HCT116 (cell line): ENCODE results near the gene TLX2. TPM values are rescaled to one million over a fixed set of nuclear protein-coding genes. Genes with fewer than 3 reads are reported as not detected.
A peak's percentile ranks its signal among the peaks of the same experiment; 100 is the strongest.

Experiments used
- ATAC-seq: fragments of 200-7000 bp; cut with Tn5 transposase; 2 replicates; pipeline ENCODE4 v1.9.1; 2020; ENCODE audit warnings: mild to moderate bottlenecking, moderate library complexity
- BruUV-seq: library from RNA; stranded (reverse); fragments of 400-500 nt; replicated peaks from 2 replicates; lab custom pipeline; 2021; lab: Mats Ljungman, UMichigan
- CTCF ChIA-PET: fragments of 300-600 bp; sonication (Branson Sonifier 250); formaldehyde crosslinking; loops from one replicate; lab custom pipeline; 2021; ENCODE audit warnings: antibody characterized with exemption; lab: Charles Lee
- POLR2A ChIA-PET: fragments of 300-600, 350-600 bp; sonication (Branson Sonifier 250); formaldehyde crosslinking; loops from one replicate; lab custom pipeline; 2021; ENCODE audit warnings: antibody characterized with exemption; lab: Charles Lee
- RAD21 ChIA-PET, 2 experiments: fragments of 300-600 bp; sonication (Branson Sonifier 250); formaldehyde crosslinking; loops; one replicate each; lab custom pipeline; 2023; ENCODE audit warnings: low total read pairs in 2 of 2; ENCODE audit not compliant: uncharacterized antibody in 2 of 2, unreplicated experiment in 2 of 2, low non-redundant PET in 1 of 2; lab: Charles Lee
- DNase-seq: peaks from one replicate; pipeline ENCODE4 v3.0.0-alpha.2; 2010; ENCODE audit warnings: low read depth, low spot score
- H2AFZ ChIP-seq: fragments of 200-600 bp; shearing (Covaris generic), sonication (generic); 2 replicates; pipeline ENCODE4 v1.6.1; 2017; ENCODE audit warnings: low read depth, mixed run types, mixed read lengths, antibody characterized with exemption, low read length; ENCODE audit not compliant: poor library complexity, severe bottlenecking
- H3K27ac ChIP-seq: 2 replicates; pipeline ENCODE4 v1.5.1; 2012; ENCODE audit warnings: low read depth, low read length
- H3K27me3 ChIP-seq: fragments of 200-600 bp; sonication (generic); 2 replicates; pipeline ENCODE4 v1.6.1; 2016; ENCODE audit warnings: mixed run types, low read length, mixed read lengths; ENCODE audit not compliant: insufficient read depth
- H3K36me3 ChIP-seq, 2 experiments: fragments of 200-500 bp in 1 of 2; fragments of 200-600 bp in 1 of 2; sonication (Bioruptor generic) in 1 of 2; sonication (generic) in 1 of 2; 2 replicates each; pipeline versions ENCODE4 v1.5.1 to v1.6.1; 2014 to 2016; ENCODE audit warnings: low read length in 2 of 2, inconsistent platforms in 1 of 2, mixed read lengths in 1 of 2, mixed run types in 1 of 2; ENCODE audit not compliant: insufficient read depth in 2 of 2, control insufficient read depth in 1 of 2
- H3K4me1 ChIP-seq, 2 experiments: fragments of 200-600 bp in 1 of 2; sonication (generic) in 1 of 2; 2 replicates each; pipeline versions ENCODE4 v1.5.1 to v1.6.1; 2012 to 2017; ENCODE audit warnings: low read length in 2 of 2, inconsistent platforms in 1 of 2, mild to moderate bottlenecking in 1 of 2, mixed read lengths in 1 of 2, mixed run types in 1 of 2, moderate library complexity in 1 of 2; ENCODE audit not compliant: insufficient read depth in 2 of 2, control insufficient read depth in 1 of 2
- H3K4me2 ChIP-seq: fragments of 200-600 bp; sonication (generic); 2 replicates; pipeline ENCODE4 v1.6.1; 2017; ENCODE audit warnings: mixed run types, low read length, mixed read lengths
- H3K4me3 ChIP-seq, 2 experiments: fragments of 200-600 bp in 1 of 2; sonication (generic) in 1 of 2; replicated peaks in 1 of 2; 2 replicates each; pipeline ENCODE4 v1.5.1; 2011 to 2016; ENCODE audit warnings: low read length in 2 of 2, control low read depth in 1 of 2, low read depth in 1 of 2, mild to moderate bottlenecking in 1 of 2, mixed read lengths in 1 of 2, mixed run types in 1 of 2
- H3K79me2 ChIP-seq: fragments of 200-600 bp; sonication (generic); 2 replicates; pipeline ENCODE4 v1.6.1; 2017; ENCODE audit warnings: mild to moderate bottlenecking, mixed run types, low read length, moderate library complexity, mixed read lengths; ENCODE audit not compliant: insufficient read depth
- H3K9ac ChIP-seq: fragments of 200-600 bp; sonication (generic); 2 replicates; pipeline ENCODE4 v1.6.1; 2016; ENCODE audit warnings: low read length, mixed read lengths
- H3K9me2 ChIP-seq: fragments of 200-600 bp; sonication (generic), shearing (Covaris generic); 2 replicates; pipeline ENCODE4 v1.6.1; 2017; ENCODE audit warnings: mixed run types, mild to moderate bottlenecking, moderate library complexity; ENCODE audit not compliant: insufficient read depth
- H3K9me3 ChIP-seq, 2 experiments: fragments of 200-500 bp in 1 of 2; fragments of 200-600 bp in 1 of 2; sonication (Bioruptor generic) in 1 of 2; sonication (generic) in 1 of 2; 2 replicates each; pipeline ENCODE4 v1.6.1; 2014 to 2017; ENCODE audit warnings: low read length in 2 of 2, mixed read lengths in 2 of 2, inconsistent platforms in 1 of 2, low read depth in 1 of 2, mild to moderate bottlenecking in 1 of 2, mixed run types in 1 of 2, moderate library complexity in 1 of 2; ENCODE audit not compliant: control insufficient read depth in 1 of 2, insufficient read depth in 1 of 2
- H4K20me1 ChIP-seq: fragments of 200-600 bp; sonication (generic), shearing (Covaris generic); 2 replicates; pipeline ENCODE4 v1.6.1; 2017; ENCODE audit warnings: mixed run types, mild to moderate bottlenecking, moderate library complexity; ENCODE audit not compliant: insufficient read depth
- CBX3 ChIP-seq: IDR thresholded peaks from 2 replicates; pipeline ENCODE4 v1.6.1; 2012; ENCODE audit warnings: low read depth
- CEBPB ChIP-seq: IDR thresholded peaks from 2 replicates; pipeline ENCODE4 v1.6.1; 2012; ENCODE audit warnings: low read depth
- EGR1 ChIP-seq: IDR thresholded peaks from 2 replicates; pipeline ENCODE4 v1.6.1; 2012; ENCODE audit warnings: low read depth
- ELF1 ChIP-seq: IDR thresholded peaks from 2 replicates; pipeline ENCODE4 v1.6.1; 2012; ENCODE audit warnings: low read depth, borderline replicate concordance
- EZH2 ChIP-seq: fragments of 200-600 bp; sonication (generic); IDR thresholded peaks from 2 replicates; pipeline ENCODE4 v1.6.1; 2017; ENCODE audit warnings: antibody characterized with exemption, mixed run types
- FOSL1 ChIP-seq: IDR thresholded peaks from 2 replicates; pipeline ENCODE4 v1.6.1; 2012; ENCODE audit warnings: low read depth
- POLR2A ChIP-seq: IDR thresholded peaks from 2 replicates; pipeline ENCODE4 v1.7.0; 2011; ENCODE audit warnings: borderline replicate concordance; ENCODE audit not compliant: insufficient read depth, insufficient read length; ENCODE audit errors: extremely low read depth
- POLR2AphosphoS5 ChIP-seq: IDR thresholded peaks from 2 replicates; pipeline ENCODE4 v1.6.1; 2011; ENCODE audit warnings: mild to moderate bottlenecking, low read depth, low read length, moderate library complexity
- SIN3A ChIP-seq: IDR thresholded peaks from 2 replicates; pipeline ENCODE4 v1.6.1; 2012; ENCODE audit warnings: low read depth
- SP1 ChIP-seq: IDR thresholded peaks from 2 replicates; pipeline ENCODE4 v1.6.1; 2012; ENCODE audit warnings: low read depth
- SRF ChIP-seq: IDR thresholded peaks from 2 replicates; pipeline ENCODE4 v1.6.1; 2012; ENCODE audit warnings: low read depth
- YY1 ChIP-seq: IDR thresholded peaks from 2 replicates; pipeline ENCODE4 v1.6.1; 2011; ENCODE audit warnings: low read length, low read depth, moderate library complexity, mild to moderate bottlenecking; ENCODE audit not compliant: insufficient replicate concordance; ENCODE audit errors: extremely low read depth
- ZFX ChIP-seq: fragments of 450-650 bp; IDR thresholded peaks from 2 replicates; pipeline ENCODE4 v1.6.1; 2017
- intact Hi-C: fragments of 100-400 bp; cut with micrococcal nuclease; formaldehyde crosslinking; loops from 2 replicates; pipeline ENCODE4 v1.10.0; 2022
- total RNA-seq: library from RNA; stranded (reverse); gene quantifications from one replicate; pipeline ENCODE4 v1.2.1, GENCODE V29; 2021; ENCODE audit not compliant: unreplicated experiment
- TF ChIP-seq, protein P1 (sequence below): IDR thresholded peaks from 2 replicates; pipeline ENCODE4 v1.6.1; 2012; ENCODE audit warnings: low read depth
- TF ChIP-seq, protein P2 (sequence below): IDR thresholded peaks from 2 replicates; pipeline ENCODE4 v1.6.1; 2011; ENCODE audit warnings: mild to moderate bottlenecking, low read length, moderate library complexity; ENCODE audit not compliant: insufficient replicate concordance; ENCODE audit errors: extremely low read depth
- TF ChIP-seq, protein P3 (sequence below): IDR thresholded peaks from 2 replicates; pipeline ENCODE4 v1.6.1; 2012
- TF ChIP-seq, protein P4 (sequence below), 3 experiments: fragments of 200-600 bp in 1 of 3; sonication (generic) in 1 of 3; IDR thresholded peaks in 2 of 3; conservative IDR thresholded peaks in 1 of 3; 2 replicates each; pipeline ENCODE4 v1.5.1; 2012 to 2017; ENCODE audit warnings: low read depth in 2 of 3, low read length in 2 of 3, antibody characterized with exemption in 1 of 3, borderline replicate concordance in 1 of 3, control low read depth in 1 of 3, mild to moderate bottlenecking in 1 of 3, mixed read lengths in 1 of 3, mixed run types in 1 of 3, moderate library complexity in 1 of 3; ENCODE audit not compliant: insufficient read depth in 1 of 3

The TLX2 gene
- total RNA-seq, 1 experiment from 2014 or later, result not detected

DNA sequence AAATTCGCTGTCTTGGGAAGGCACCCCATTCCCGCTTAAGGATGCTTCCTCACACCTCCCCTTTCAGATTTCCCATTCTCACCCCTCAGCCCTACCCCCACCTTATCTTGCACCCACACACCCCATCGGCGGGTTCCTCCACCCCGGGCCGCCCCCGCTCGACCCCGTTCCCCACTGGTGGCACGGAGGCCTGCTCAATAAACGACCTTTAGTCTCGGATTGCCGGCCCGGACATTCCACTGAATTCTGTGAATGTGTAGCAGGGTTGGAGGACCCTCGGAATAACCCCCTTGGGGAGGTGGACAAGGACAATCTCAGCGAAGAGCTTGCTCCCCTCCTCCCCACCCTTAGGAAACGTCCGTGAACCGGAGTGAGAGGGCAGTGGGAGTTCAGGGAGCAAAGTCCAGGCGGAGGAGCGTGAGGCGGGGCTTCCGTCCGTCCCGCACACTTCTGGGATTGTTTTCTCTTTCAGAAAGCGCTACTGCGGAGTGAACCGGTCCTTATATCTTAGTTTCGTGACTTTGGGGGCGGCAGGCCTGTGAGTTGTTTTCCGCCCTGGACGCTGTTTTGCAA is 12.0 kb upstream of the TLX2 start:
- Histone ChIP-seq H3K9ac (peak overlapping the region; percentile 85), H3K4me1 (peaks cover 24 to 53% of the 10 kb centered on the region in 2 experiments), H3K27me3 (no peaks in the 10 kb centered on the region), H3K36me3 (peaks cover 3 to 16% of the 10 kb centered on the region in 2 experiments; a peak in 2 of 4 replicates), H3K4me2 (peak overlapping the region; percentile 95), H3K4me3 (peak overlapping the region; percentile 83 to 89)
- BruUV-seq, result no TSS peak
- CTCF ChIA-PET, result no interaction called here
- intact Hi-C loops, result loop anchor here (2.0 kb wide), 1 partner anchor 19 kb away; the partner anchor contains the start of genes CCDC142 and TTC31
- TF ChIP-seq, protein P1, sequence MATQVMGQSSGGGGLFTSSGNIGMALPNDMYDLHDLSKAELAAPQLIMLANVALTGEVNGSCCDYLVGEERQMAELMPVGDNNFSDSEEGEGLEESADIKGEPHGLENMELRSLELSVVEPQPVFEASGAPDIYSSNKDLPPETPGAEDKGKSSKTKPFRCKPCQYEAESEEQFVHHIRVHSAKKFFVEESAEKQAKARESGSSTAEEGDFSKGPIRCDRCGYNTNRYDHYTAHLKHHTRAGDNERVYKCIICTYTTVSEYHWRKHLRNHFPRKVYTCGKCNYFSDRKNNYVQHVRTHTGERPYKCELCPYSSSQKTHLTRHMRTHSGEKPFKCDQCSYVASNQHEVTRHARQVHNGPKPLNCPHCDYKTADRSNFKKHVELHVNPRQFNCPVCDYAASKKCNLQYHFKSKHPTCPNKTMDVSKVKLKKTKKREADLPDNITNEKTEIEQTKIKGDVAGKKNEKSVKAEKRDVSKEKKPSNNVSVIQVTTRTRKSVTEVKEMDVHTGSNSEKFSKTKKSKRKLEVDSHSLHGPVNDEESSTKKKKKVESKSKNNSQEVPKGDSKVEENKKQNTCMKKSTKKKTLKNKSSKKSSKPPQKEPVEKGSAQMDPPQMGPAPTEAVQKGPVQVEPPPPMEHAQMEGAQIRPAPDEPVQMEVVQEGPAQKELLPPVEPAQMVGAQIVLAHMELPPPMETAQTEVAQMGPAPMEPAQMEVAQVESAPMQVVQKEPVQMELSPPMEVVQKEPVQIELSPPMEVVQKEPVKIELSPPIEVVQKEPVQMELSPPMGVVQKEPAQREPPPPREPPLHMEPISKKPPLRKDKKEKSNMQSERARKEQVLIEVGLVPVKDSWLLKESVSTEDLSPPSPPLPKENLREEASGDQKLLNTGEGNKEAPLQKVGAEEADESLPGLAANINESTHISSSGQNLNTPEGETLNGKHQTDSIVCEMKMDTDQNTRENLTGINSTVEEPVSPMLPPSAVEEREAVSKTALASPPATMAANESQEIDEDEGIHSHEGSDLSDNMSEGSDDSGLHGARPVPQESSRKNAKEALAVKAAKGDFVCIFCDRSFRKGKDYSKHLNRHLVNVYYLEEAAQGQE, result no peak
- TF ChIP-seq SP1 (no peak), EZH2 (no peak), EGR1 (no peak), ZFX (no peak), POLR2A (no peak), CBX3 (no peak), SIN3A (no peak), YY1 (no peak), CEBPB (no peak), SRF (no peak), POLR2AphosphoS5 (no peak), FOSL1 (no peak), ELF1 (no peak)
- TF ChIP-seq, protein P2, sequence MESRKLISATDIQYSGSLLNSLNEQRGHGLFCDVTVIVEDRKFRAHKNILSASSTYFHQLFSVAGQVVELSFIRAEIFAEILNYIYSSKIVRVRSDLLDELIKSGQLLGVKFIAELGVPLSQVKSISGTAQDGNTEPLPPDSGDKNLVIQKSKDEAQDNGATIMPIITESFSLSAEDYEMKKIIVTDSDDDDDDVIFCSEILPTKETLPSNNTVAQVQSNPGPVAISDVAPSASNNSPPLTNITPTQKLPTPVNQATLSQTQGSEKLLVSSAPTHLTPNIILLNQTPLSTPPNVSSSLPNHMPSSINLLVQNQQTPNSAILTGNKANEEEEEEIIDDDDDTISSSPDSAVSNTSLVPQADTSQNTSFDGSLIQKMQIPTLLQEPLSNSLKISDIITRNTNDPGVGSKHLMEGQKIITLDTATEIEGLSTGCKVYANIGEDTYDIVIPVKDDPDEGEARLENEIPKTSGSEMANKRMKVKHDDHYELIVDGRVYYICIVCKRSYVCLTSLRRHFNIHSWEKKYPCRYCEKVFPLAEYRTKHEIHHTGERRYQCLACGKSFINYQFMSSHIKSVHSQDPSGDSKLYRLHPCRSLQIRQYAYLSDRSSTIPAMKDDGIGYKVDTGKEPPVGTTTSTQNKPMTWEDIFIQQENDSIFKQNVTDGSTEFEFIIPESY, result no peak
- TF ChIP-seq, protein P3, sequence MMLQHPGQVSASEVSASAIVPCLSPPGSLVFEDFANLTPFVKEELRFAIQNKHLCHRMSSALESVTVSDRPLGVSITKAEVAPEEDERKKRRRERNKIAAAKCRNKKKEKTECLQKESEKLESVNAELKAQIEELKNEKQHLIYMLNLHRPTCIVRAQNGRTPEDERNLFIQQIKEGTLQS, result no peak
- TF ChIP-seq, protein P4, sequence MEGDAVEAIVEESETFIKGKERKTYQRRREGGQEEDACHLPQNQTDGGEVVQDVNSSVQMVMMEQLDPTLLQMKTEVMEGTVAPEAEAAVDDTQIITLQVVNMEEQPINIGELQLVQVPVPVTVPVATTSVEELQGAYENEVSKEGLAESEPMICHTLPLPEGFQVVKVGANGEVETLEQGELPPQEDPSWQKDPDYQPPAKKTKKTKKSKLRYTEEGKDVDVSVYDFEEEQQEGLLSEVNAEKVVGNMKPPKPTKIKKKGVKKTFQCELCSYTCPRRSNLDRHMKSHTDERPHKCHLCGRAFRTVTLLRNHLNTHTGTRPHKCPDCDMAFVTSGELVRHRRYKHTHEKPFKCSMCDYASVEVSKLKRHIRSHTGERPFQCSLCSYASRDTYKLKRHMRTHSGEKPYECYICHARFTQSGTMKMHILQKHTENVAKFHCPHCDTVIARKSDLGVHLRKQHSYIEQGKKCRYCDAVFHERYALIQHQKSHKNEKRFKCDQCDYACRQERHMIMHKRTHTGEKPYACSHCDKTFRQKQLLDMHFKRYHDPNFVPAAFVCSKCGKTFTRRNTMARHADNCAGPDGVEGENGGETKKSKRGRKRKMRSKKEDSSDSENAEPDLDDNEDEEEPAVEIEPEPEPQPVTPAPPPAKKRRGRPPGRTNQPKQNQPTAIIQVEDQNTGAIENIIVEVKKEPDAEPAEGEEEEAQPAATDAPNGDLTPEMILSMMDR (IDR thresholded peaks at IDR 0.05 in 2 of 3, conservative IDR thresholded peaks at IDR 0.05 in 1 of 3; ENCODE audit: borderline replicate concordance in 1 of 3, insufficient read depth in 1 of 3, low read depth in 2 of 3, low read length in 2 of 3), result no peak
- TF ChIP-seq, all 23 proteins: peak for 0
- Histone ChIP-seq H3K9me2 (no peaks in the 10 kb centered on the region), H4K20me1 (no peaks in the 10 kb centered on the region), H3K79me2 (peaks cover 22% of the 10 kb centered on the region), H2AFZ (peak overlapping the region; percentile 40), H3K27ac (peak overlapping the region; percentile 91), H3K9me3 (no peaks in the 10 kb centered on the region)
- POLR2A ChIA-PET, result no interaction called here
- peak; percentile 9; the same call in 1 of the 2 replicates for ATAC-seq
- RAD21 ChIA-PET, result no interaction called here
- DNase-seq, result no peak
